LNCAP (cell line): ENCODE data around the gene SYNE3.

Experiments used
- TF ChIP-seq, protein P1 (sequence below): fragments of 450-650 bp; IDR thresholded peaks from 2 replicates; pipeline ENCODE4 v1.5.1; 2017; ENCODE audit warnings: mild to moderate bottlenecking

SYNE3 gene

DNA sequence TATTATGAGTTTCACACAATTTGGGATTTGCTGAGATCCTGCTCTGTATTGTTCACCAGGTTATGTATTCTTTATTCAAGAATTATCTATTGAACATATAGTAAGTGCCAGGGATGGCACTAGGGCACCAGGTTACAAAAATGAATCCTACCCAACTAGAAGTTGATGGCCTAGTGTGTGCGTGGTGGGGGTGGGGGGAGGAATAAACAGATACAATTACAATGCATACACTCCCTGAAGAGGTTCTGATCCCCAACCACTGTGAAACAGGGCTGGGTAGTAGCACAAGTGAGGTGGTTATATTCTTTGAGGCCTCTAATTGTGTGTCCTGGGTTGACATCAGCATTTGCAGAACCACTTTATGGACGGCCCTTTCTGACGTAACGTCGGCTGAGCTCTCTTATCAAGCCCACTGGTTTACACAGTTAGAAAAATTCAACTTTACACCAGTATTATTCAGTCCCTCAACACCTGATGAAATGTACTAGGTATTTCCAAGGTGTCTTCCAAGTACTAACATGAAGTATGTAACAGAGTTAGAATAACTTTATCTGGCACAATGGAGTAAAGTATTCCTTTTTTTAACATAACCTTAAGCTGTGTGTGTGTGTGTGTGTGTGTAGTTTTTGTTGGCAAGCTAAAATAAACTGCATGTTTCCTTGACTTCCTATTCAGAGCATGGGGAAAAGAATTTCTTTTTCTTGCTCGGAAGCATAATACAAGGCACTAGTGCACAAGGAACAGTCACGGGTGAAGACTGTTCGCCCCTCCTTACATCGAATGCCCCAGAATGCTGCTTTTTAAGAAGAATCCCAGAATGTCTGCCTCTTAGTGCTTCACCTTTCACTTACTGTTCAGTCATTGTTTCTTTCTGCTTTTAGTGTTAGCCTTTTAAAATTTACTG, 10.3 kb upstream of the SYNE3 start:
- TF ChIP-seq, protein P1, sequence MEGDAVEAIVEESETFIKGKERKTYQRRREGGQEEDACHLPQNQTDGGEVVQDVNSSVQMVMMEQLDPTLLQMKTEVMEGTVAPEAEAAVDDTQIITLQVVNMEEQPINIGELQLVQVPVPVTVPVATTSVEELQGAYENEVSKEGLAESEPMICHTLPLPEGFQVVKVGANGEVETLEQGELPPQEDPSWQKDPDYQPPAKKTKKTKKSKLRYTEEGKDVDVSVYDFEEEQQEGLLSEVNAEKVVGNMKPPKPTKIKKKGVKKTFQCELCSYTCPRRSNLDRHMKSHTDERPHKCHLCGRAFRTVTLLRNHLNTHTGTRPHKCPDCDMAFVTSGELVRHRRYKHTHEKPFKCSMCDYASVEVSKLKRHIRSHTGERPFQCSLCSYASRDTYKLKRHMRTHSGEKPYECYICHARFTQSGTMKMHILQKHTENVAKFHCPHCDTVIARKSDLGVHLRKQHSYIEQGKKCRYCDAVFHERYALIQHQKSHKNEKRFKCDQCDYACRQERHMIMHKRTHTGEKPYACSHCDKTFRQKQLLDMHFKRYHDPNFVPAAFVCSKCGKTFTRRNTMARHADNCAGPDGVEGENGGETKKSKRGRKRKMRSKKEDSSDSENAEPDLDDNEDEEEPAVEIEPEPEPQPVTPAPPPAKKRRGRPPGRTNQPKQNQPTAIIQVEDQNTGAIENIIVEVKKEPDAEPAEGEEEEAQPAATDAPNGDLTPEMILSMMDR = no peak

DNA sequence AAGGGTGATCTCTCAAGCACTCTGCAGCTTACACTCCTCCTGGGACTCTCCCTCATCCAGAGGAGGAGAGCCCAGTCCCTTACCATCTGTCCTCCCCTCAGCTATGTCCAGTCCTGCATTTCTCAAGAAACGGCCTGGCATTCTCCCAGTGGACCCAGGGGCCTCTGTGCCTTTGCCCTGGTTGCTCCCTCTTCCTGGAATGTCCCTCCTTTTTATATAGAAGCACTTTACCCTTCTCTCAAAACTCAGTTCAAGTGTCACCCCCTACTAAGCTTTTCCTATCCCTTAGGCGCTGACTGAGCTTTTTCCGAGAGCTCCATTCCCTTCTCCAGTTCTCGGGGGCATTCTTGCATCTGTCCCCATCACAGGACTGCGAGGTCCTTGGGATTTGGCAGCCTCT, 9.5 kb upstream of the SYNE3 start:
- TF ChIP-seq, protein P1 = no peak

DNA sequence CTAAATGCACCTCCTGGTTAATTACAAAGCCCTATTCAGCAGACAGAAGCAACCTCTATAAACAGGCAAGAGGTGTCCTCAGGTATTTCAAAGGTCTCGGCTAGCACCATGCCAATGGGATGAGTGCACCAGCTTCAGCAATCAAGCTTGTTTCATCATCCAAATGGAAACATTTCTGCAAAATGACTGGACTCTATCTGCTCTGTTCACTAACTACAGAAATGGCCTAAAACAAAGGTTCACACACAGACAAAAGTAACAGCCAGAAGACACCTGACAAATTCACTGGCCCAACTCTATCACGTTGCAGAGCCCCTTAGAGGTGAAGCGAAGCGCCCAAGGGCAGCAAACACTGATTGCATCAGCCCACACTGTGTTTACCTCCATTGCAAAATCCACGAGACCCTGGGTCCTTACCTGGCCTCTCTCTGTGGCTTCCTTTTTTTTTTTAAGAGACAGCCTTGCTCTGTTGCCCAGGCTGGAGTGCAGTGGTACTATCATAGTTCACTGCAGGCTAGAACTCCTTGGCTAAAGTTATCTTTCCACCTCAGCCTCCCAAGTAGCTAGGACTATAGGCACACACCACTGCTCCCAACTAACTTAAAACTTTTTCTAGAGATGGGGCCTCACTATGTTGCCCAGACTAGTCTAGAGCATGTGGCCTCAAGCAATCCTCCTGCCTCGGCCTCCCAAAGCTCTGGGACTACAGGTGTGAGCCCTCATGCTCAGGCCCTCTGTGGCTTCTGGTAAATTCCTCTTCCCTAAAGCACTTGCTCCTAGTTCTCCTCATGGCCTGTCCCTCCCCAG, 8.5 kb upstream of the SYNE3 start:
- TF ChIP-seq, protein P1 = no peak

DNA sequence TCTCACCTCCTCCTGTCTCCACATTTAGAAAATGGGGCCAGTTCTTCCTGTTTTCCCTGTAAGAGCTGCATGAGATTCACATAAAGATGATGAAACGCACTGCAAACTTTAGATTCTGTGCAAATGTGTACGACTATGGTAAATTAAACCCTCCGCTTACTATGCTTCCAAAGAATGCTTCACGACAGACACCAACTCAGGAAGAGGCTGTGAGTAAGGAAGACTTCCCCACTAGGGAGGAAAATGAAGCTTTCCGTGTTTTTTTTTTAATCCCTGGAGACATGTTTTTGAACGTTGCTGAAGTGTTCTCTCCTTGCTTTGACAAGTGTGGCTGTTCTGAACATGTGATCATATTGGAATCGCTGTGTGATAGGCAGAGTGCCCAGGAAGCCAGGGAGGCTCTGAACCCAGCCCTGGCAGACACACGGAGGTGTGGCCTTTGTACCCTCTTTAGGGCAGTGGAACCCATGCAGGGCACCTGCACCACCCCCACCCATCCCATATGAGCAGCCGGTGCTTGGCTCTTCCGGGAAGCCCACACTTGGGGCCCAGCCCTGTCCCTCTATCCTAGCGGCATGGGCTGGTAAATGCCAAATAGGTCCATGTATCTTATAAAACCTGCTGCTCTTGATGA, 7.5 kb upstream of the SYNE3 start:
- TF ChIP-seq, protein P1 = no peak

DNA sequence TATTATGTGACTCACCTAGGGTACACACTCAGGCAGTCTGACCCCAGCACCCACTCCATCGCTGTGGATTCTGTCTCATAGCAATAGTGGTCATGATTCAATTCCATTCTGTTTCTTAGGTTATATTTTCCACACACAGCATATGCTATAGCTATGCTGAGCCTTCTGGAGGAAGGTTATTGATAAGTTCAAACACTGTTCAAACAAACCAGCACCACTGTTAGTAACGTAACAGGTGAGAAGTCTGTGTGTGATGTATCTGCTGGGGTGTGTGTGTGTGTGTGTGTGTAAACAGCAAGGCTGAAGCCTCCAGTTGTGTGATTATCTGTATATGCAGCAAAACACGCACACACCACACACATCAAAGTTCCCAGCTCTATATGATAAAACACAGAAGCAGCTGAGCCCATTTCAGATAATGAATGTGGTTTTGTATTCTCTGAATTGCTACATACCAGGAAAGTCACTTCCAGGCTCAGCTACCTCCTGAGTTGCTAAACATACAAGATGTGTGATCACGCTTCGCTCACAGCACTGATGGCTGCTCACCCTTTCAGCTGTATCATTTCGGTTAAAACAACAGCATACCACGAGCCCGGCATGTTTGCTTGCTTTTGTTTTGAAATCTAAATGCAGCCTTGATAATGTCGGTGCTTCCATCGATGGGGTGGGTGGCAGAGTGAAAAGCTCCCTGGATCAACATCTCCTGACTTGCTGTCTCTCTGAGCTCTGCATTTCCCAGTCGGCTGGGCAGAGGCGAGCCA, 6.8 kb upstream of the SYNE3 start:
- TF ChIP-seq, protein P1 = no peak

DNA sequence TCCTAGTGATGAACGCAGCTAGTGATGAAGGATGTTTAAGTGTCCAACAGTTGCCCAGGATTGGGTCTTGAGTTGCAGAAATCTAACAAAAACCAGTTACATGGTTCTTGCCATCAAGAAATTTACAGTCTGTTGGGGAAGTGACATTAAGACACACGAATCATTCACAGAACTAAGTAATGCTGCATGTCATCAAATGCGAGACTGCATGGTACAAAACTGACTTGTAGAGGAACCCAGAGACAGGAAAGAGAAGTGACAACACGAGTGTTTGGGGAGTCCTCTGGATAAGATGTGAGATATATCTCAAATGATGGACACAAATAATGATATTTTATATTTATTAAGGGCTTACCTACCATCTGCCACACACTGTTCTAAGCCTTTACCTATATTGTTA, 6.1 kb upstream of the SYNE3 start:
- TF ChIP-seq, protein P1 = no peak

DNA sequence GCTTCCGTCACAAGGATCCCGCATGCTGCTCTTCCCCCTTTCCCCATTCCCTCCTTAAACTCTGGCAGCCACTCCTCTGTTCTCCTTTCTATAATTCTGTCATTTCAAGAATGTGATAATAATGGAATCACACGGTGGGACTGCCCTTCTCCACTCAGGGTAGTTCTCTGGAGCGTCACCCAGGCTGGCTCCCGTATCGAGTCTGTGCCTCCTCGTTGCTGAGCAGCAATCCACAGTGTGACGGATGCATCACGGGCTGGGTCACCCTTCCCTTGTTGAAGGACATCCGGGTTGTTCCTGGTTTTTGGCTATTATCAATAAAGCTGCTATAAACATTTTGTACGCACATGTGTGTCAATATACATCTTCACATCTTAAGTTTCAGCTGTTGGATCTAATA, 5.7 kb upstream of the SYNE3 start:
- TF ChIP-seq, protein P1 = no peak
